AG09319 (cell line): Measurements from ENCODE around the gene TRPM2.
"Not testable (repeated sequence)": the region's sequence is repeated elsewhere in the genome, so short reads cannot be mapped to it uniquely, and the experiment has no call there.

Experiments
- DNase-seq: peaks from one replicate; pipeline ENCODE4 v3.0.0-alpha.2; 2010; ENCODE audit warnings: low read depth; ENCODE audit errors: extremely low read depth
- TF ChIP-seq, protein P1 (sequence below): IDR thresholded peaks from 2 replicates; pipeline ENCODE4 v1.5.1; 2011; ENCODE audit warnings: low read depth, mild to moderate bottlenecking, inconsistent platforms, low read length, moderate library complexity

TRPM2 gene

GRCh38 chr21:44473915-44474555, 120.6 kb downstream of the TRPM2 start:
- TF ChIP-seq, protein P1, sequence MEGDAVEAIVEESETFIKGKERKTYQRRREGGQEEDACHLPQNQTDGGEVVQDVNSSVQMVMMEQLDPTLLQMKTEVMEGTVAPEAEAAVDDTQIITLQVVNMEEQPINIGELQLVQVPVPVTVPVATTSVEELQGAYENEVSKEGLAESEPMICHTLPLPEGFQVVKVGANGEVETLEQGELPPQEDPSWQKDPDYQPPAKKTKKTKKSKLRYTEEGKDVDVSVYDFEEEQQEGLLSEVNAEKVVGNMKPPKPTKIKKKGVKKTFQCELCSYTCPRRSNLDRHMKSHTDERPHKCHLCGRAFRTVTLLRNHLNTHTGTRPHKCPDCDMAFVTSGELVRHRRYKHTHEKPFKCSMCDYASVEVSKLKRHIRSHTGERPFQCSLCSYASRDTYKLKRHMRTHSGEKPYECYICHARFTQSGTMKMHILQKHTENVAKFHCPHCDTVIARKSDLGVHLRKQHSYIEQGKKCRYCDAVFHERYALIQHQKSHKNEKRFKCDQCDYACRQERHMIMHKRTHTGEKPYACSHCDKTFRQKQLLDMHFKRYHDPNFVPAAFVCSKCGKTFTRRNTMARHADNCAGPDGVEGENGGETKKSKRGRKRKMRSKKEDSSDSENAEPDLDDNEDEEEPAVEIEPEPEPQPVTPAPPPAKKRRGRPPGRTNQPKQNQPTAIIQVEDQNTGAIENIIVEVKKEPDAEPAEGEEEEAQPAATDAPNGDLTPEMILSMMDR: no peak

DNA sequence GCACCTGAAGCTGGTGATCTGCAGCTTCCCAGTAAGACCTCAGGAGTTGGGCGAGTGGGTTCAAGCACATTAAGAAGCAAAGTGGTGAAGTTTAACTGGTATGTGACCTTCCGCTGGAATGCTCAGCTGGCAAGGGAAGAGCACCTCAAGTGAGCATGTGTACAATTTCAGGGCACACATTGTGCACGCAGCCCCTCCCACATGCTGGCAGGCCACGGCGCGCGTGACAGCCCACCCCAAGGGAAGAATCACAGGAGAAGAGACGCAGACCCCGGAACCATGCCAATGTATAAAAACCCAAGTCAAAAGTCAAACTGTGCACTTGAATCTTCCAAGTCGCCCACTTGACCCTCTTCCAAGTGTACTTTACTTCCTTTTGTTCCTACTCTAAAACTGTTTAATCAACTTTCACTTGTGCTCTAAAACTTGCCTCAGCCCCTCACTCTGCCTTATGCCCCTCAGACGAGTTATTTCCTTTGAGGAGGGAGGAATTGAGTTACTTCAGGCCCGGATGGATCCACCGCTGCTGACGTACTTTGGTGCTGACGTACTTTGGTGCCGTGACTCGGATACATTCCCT, 121.9 kb downstream of the TRPM2 start:
- TF ChIP-seq, protein P1: no peak
- no peak for DNase-seq

More at GRCh38 chr21:44473915-44474555, 120.6 kb downstream of the TRPM2 start:
- no peak for DNase-seq

- DNase-seq: no peak
- TF ChIP-seq, protein P1: no peak
These were observed 123.7 kb downstream of the TRPM2 start for GRCh38 chr21:44477131-44477530.

GRCh38 chr21:44477712-44478111, 124.3 kb downstream of the TRPM2 start:
- no peak for DNase-seq
- TF ChIP-seq, protein P1: no peak

- TF ChIP-seq, protein P1: no peak
- DNase-seq: no peak
These were observed 124.8 kb downstream of the TRPM2 start for GRCh38 chr21:44478124-44478800.

DNA sequence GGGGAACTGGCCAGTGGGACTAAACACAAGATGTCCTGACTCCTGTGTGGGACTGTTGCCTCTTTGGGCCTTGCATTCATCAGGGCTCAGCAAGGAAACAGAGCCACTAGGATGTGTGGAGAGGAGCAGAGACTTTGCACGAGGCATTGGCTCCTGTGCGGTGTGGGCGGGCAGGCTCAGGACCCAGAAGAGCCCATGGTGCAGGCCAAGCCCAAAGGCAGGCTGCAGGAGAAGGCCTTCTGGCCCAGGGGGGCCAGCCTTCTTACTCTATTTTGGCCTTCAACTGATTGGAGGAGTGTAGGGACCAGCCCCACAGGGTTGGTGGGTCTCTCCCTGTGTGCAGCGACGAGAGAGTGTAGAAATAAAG, 125.4 kb downstream of the TRPM2 start:
- DNase-seq: no peak
- TF ChIP-seq, protein P1: no peak

- not testable (repeated sequence) for DNase-seq
- TF ChIP-seq, protein P1: peak; percentile 45
These were observed 126.3 kb downstream of the TRPM2 start for GRCh38 chr21:44479556-44480199.
